ENCODE data around the gene CCDC149. TPM values are rescaled to one million over a fixed set of nuclear protein-coding genes. Genes with fewer than 3 reads are reported as not detected.
A peak's percentile ranks its signal among the peaks of the same experiment; 100 is the strongest.

Gene CCDC149
- total and polyA plus RNA-seq, 11 donors: 5.8 to 14.7 (median 9.9) TPM

GRCh38 chr4:24772952-24773351, 139.9 kb downstream of the CCDC149 start:
- intact Hi-C loops (cut with DNase I): no loop called here
- Histone ChIP-seq H3K27me3 (no peaks in the 10 kb centered on the region), H3K4me1 (peaks cover 0 to 5% (median 0%) of the 10 kb centered on the region in 12 donors), H3K9me3 (no peaks in the 10 kb centered on the region), H3K27ac (no peak overlapping the region), H3K36me3 (no peaks in the 10 kb centered on the region), H3K4me3 (no peak overlapping the region)
- WGBS, 4 donors: 92 to 99% (median 95%) methylated on average over 6 of the region's 6 CpGs
- TF ChIP-seq CTCF (IDR thresholded peaks at IDR 0.05) (no peak), POLR2A (IDR thresholded peaks at IDR 0.05) (no peak)
- DNase-seq: no peak
- no peak for ATAC-seq

DNA sequence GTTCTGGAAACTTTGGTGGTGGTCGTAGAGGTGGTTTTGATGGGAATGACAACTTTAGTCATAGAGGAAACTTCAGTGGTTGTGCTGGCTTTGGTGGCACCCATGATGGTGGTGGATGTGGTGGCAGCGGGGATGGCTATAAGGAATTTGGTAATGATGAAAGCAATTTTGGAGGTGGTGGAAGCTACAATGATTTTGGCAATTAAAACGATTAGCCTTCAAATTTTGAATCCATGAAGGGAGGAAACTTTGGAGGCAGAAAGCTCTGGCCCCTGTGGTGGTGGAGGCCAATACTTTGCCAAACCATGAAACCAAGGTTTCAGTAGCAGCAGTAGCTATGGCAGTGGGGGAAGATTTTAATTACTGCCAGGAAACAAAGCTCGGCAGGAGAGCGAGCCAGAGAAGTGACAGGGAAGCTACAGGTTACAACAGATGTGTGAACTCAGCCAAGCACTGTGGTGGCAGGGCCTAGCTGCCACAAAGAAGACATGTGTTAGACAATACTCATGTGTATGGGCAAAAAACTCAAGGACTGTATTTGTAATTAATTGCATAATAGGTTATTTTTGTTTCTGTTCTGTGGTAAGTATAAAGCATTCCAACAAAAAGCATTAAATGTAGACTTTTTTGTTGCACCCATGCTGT, 140.7 kb downstream of the CCDC149 start:
- WGBS, 4 donors: 85 to 90% (median 86%) methylated on average over 5 of the region's 5 CpGs
- intact Hi-C loops (cut with DNase I): no loop called here
- Histone ChIP-seq H3K4me3 (no peak overlapping the region), H3K27me3 (no peaks in the 10 kb centered on the region), H3K9me3 (no peaks in the 10 kb centered on the region), H3K4me1 (no peaks in the 10 kb centered on the region), H3K36me3 (no peaks in the 10 kb centered on the region), H3K27ac (no peak overlapping the region)
- DNase-seq (no peak), ATAC-seq (no peak)
- TF ChIP-seq POLR2A (IDR thresholded peaks at IDR 0.05): no peak
- TF ChIP-seq CTCF (IDR thresholded peaks at IDR 0.05): no peak

DNA sequence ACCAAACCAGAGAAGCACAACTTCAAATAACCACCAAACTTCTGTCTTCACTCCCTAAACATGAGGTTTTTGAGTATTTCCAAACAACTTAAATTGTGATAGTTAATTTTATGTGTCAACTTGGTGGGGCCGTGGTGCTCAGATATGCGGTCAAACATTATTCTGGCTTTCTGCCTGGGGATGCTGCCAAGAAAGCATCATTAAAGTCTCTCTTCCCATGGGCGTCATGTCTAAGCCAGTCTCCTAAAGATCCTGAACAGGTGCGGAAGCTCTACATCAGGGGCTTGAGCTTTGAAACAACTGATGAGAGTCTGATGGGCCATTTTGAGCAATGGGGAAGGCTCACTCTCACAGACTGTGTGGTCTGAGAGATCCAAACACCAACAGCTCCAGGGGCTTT, 141.6 kb downstream of the CCDC149 start:
- 68 to 85% (median 79%) methylated on average over 4 of the region's 4 CpGs for WGBS, 4 donors
- no peak for DNase-seq
- H3K4me1 ChIP-seq: no peaks in the 10 kb centered on the region
- intact Hi-C loops (cut with DNase I): no loop called here
- peak overlapping the region in 1 of 12 donors; percentile 3 for H3K27ac ChIP-seq
- no peaks in the 10 kb centered on the region for H3K27me3 ChIP-seq
- no peaks in the 10 kb centered on the region for H3K9me3 ChIP-seq
- TF ChIP-seq CTCF (IDR thresholded peaks at IDR 0.05): no peak
- ATAC-seq: no peak
- H3K36me3 ChIP-seq: no peaks in the 10 kb centered on the region
- H3K4me3 ChIP-seq: no peak overlapping the region

- Histone ChIP-seq H3K4me3 (no peak overlapping the region), H3K27ac (peak overlapping the region in 1 of 12 donors; percentile 3), H3K27me3 (no peaks in the 10 kb centered on the region), H3K4me1 (no peaks in the 10 kb centered on the region), H3K36me3 (no peaks in the 10 kb centered on the region), H3K9me3 (no peaks in the 10 kb centered on the region)
- TF ChIP-seq CTCF (IDR thresholded peaks at IDR 0.05) (no peak), POLR2A (IDR thresholded peaks at IDR 0.05) (no peak)
- intact Hi-C loops (cut with DNase I): no loop called here
- ATAC-seq: no peak
- WGBS, 4 donors: 85 to 94% (median 89%) methylated on average over 4 of the region's 4 CpGs
- DNase-seq: no peak
These were observed 142.2 kb downstream of the CCDC149 start for GRCh38 chr4:24770667-24771066.

All from heart left ventricle (tissue), 16 donors.